Activated CD4-positive, CD25-positive, alpha-beta regulatory T cell (primary cell): Measurements from ENCODE around the gene ATXN1.
A peak's percentile ranks its signal among the peaks of the same experiment; 100 is the strongest.

Experiments used
- DNase-seq, 4 experiments: peaks; one replicate each; lab custom pipeline; 2025; lab: John Stamatoyannopoulos, UW

Gene ATXN1

DNA sequence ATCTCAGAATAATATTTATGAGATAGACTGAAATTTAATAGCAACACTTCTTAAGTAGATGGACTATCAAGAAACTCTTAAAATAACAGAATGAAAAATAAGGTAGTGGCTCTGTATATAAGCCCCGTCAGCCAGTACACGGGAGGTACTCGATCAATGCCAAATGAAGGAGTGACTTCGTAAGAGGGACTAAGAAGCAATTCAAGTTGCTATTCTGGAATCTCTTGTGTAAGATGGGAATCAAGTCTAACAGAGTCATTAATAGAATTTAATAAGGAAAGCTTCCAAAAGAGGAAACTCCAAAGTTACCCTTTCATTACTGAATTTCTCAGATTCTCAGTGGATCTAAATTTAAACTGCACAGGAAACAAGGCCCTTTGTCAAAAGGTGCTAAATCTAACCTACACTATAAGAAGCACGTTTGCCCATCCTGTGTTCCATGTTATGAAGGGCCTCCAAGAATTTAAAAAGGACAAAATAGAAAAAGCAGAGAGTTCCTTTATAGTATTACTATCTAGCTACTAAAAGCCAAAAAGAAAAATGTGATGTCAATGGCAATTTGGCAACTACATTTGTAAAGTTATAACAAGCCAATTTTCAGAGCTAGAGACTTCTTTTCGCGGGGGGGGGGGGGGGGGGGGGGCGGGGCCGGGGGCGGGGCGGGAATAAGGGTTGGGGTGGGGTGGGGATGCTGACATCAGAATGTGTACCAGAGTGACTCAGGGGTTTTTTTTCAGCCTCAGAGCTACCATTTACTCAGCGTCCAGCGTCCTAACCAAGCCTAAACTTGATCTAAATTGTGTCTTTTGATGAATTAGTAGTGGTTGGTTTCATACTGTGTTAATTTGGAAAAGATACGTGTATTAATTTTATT lies 322.3 kb downstream of the ATXN1 start:
- no peak for DNase-seq

DNA sequence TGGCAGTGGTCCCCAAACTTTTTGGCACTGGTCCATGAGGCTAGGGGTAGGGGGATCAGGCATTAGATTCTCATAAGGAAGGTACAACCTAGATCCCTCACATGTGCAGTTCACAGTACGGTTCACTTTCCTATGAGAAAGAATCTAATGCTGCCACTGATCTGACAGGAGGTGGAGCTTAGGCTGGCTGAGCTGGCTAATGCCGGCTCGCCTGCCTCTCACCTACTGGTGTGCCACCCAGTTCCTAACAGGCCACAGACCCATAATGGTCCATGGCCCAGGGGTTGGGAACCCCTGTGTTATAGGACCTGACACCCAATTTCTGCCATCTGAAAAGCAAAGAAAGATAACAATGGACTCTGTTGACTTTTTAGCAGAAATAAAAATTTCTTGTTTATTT lies 323.3 kb downstream of the ATXN1 start:
- peak in 2 of 4 experiments; percentile 8 to 23 for DNase-seq

DNA sequence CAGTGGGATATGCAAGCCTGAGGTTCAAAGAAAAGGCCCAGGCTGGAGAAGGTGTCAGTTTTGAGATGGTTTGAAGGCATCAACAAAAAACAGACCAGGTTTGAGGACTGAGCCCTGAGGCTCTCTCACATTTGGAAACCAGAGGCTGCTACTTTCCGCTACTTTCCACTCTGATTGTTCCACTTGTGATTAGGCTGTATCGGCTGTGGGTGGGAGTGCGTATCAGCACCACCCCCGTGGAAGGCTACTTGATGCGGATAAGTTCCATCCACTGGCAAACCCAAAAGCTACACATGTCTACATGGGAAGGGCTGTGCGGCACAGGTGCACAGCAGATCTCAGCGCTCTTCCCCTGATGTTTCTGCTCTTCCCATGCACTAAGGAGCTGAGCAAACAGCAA lies 324.2 kb downstream of the ATXN1 start:
- peak in 1 of 4 experiments; percentile 9 for DNase-seq

DNA sequence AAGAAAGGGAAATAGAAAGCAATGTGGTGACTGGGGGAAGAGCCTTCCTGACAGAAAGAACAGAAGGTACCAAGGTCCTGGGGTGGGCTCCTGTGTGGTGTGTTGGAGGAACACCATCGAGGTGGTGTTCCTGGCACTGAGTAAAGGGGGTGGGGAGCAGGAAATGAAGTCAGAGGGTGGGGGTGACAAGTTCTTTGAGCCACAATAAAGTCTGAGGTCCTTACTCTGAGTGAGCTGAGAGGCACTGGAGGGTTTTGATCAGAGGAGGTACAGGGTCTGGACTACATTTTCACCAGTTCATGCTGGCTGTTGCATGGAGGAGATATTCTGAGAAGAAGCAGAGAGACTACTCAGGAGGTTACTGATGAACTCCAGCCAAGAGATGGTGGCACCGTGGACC lies 324.7 kb downstream of the ATXN1 start:
- peak in 2 of 4 experiments; percentile 15 to 16 for DNase-seq

DNA sequence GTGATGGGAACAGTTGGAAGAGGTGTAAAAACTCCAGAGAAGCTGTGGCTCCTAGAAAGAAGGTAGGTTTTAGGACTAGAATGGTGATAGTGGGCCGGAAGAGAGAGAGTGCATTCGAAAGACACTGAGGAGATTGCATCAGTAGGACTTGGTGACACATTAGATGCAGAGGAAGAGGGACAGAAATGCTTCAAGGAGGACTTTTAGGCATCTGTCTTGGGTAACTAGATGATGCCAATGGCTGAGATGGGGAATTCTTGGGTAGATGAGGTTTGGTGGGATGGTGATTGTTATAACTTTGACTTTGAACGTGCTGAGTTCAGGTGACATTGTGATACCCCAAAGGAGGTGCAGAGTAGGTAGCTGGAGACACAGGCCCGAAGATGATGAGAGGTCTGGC lies 326.4 kb downstream of the ATXN1 start:
- DNase-seq = no peak

DNA sequence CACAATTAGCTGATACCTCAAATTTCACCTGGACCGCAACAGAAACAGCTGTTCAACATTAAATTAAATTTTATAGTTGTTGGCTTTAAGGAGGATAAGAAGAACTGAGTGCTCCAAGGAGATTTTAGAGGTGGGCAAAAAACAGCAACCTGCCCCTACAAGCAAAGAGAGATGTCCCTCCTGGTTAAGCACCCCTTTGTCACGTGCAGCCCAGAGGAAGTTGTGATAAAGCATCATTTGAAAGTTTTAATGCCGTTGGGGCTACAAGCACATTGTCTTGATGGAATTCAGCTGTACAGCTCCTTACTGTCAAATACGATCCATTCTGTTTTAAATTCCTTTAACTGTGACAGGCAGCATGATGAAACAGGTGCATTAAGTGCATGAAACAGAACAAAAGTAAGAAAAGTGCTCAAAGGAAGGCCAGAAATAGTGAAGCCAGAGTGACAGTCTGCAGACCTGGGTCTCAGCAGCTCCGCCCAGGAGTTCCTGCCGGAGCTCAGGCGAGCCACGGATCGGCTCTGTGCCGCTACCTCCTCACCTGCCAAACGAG lies 327.8 kb downstream of the ATXN1 start:
- DNase-seq = no peak

DNA sequence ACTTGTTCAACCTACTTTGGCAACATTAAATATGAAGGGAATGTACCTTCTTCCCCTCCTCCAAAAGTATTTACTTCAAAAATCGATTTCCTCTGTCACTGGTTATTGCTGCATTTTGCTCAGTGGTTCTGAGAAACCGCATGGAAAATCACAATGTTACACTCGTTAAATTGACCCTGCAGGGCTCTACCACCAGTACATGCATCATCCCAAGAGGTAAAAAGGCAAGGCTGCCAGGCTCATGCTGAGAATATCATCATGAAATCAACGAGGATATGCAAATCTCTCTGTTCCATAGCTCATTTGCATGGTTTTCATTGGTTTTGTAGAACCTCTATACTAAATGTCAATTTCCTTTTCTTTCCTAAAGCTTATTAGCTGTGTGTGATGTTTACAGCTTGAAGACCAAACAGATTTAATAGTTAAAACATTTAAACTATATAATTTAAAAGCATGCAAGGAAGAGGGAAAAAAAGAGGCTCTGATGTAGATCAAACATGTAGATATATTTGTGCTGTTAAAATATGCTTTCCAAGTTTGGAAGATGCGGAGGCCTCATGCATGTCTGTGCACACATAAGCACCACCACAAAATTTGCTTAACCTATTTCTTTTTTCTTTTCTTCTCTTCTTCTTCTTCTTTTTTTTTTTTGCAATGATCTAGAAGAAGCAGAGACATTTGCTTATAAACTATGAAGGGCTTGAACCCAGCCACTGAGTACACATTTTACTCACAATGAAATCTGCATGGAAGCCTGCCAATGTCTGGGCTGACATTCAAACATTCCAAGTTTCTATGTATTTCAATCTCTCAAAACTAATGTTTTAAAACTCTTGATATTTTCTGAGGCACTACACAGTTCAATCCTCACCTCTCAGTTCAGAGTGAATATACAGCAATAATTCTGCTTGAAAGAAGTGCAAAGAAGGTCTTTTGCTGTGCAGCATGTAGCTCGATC lies 328.9 kb downstream of the ATXN1 start:
- no peak for DNase-seq

DNA sequence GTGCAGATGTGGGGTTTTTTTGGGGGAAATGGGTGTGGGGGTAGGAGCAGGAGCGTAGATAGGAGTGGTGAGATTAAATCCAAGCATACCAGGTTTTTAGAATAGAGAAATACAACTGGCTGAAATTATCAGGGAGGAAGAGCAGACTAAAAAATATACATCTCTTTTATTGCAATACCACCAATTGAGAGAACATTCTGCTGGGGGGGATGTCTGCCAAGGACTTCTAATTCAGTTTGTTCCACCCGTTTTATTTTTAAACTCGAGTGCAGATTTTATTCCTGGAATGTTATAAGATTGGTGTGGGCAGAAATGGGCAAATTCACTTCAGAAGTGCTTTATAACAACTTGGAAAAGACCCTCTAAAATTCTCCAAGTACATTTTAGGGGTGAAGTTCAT lies 330.2 kb downstream of the ATXN1 start:
- no peak for DNase-seq

DNA sequence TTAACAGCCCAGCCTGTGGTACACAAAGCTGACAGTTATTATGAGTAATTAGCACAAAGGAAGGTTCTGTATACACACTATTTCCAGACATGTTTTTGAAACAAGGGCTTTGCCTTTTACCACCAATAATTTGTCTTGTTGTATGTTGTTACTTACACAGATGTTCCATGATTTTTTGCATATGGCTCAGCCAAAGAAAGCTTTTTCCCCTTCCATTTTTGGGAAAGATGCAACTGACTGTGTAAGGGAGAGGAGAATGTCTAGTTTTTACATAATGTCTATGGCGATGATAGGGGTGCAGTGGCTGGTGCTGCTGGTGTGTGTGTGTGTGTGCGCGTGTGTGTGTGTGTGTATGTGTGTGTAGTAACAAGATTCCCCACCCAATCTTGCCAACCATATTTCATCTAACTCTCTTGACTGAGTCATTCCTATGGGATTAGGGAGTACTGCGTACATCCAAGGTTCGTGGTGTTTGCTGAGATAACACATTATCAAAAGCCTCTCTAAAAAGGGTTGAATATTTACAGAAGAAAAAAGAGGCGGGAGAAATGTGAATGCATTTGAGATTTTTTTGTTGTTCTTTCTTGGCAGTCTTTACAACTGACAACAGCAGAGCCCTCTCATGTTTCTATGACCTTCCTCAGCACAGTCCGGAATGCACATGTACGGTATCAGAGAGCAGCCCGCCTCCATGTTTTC lies 330.7 kb downstream of the ATXN1 start:
- no peak for DNase-seq

DNA sequence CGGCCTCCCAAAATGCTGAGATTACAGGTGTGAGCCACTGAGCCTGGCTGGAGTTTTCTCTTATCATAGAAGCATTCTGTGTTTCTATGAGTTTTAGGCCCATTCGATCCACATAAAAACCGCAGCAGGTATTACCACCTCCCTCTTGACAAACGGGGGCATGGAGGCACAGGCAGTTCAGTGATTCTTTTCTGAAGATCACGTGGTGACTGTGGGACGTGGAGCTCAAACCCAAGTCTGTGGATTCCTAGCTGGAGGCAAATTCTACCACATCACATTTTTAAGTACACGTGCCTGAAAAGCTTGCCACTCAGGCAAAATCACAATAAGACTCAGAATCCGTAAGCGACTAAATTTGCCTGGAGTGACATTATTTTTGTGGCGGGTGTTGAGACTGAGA lies 331.6 kb downstream of the ATXN1 start:
- no peak for DNase-seq

DNA sequence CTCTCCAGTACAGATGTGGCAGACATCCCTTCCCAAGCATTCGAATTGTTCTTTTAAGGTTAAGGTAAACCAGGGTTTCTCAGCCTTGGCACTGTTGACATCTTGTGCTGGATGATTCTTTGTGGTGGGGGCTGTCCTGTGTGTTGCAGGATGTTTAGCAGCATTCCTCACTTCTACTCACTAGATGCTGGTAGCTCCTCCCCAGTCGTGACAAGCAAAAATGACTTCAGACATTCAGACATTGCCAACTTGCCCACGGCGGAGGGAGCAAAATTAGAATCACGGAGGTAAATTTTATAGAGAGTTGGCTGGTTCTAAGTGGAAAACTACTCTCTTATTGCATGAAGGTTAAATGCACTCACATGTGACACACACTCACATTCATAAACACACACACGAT lies 334.1 kb downstream of the ATXN1 start:
- no peak for DNase-seq

DNA sequence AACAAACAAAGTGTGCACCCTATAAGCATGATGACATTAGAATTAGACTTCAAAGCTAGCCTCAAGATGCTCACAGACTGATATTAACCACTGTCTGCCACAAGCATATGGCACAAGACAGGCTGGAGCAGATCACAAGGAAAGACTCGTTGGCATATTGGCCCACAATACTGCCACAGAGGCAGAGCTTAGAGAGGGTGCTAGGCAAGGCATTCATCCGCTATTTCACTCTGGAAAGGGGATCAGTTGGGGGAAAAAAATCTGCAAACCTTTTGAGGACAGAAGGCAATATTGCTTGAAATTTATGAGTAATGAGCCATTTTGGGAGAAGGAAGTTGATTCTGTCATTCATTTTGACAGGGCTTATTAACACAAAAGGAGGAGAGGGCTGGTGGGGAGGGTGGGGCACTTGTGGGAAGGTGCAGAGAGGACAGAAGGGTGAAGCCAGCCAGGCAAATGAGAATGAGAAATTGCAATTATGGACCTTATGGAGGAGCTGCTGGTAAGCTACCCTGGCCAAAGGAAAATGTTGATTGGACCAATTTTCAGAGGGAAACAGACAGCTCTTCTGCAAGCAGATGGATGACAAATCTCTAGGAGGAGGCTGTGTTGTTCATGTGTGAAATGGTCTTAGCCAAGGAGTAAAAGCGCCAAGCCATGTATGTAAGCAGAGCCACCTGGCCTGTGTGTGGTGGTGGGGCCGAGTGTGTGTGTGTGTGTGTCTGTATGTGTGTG lies 335.2 kb downstream of the ATXN1 start:
- no peak for DNase-seq

DNA sequence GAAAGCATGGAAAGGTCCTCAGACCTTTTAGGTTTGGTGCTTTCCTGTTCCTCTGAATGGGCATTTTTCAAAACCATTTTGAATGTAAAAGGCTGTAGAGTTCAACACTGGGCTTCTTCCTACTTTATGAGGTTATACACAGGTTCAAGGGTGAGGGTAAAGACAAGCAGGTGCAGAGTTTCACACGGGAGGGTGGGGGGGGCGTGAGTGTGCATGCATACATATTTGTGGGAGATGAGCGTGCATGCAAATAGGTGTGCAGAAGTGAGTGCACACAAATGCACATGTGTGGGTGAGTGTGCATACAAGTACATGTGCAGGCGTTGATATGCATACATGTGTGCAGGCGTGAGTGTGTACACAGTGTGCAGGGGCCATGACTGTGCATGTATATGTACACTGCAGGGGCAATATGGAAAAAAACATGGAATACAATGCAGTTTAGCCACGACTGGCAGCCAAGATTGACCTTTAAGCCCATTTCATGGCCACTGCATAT lies 339.7 kb downstream of the ATXN1 start:
- DNase-seq = no peak

DNA sequence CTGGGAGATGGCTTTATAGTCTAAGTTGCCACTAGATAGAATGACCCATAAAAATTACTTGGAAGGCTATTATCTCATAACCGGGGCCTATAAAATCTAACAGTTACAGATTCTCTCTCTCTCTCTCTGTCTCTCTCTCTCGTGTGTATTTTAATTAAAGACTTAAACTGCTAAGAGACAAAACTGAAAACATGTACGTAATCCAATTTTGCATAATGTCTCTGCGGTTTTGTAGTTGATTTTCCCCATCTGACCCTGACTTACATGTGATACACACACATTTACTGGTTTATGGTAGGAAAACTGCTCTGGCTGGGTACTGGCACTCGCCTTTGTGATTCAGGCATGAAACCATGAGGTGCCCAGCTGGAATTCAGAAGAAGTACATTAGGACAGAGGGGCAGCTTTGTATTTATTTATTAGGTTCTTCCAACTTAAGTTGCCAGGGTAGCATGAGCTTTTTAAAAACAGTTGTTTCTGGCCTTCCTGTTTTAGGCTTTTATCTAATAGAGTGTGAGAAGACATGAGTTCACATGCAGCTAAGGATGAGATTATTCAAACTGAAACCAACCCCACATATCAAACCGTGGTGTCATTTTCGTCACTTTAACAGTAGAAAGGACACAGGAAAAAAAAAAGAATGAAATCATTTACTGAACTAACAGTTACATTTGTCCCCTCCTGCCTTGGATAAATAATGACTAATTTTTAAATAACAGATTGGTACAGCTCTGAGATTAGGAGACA lies 340.4 kb downstream of the ATXN1 start:
- DNase-seq = no peak

DNA sequence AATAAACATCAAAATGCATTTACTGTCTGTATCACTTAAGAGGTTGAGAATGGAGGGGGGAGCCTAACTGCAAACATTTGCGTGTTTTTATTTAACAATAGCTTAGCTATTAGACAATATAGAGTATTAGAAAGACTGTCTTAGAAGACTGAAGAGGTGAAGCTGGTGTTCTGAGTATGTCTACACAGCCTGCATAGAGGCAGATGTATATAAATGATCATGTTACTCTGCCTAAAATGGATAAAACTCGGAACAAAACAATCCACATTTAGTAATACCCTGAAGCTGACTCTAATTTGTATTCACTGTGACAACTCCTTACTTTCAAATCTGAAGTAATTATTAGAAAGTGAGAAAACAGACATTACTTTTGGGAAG lies 340.9 kb downstream of the ATXN1 start:
- DNase-seq = no peak

DNA sequence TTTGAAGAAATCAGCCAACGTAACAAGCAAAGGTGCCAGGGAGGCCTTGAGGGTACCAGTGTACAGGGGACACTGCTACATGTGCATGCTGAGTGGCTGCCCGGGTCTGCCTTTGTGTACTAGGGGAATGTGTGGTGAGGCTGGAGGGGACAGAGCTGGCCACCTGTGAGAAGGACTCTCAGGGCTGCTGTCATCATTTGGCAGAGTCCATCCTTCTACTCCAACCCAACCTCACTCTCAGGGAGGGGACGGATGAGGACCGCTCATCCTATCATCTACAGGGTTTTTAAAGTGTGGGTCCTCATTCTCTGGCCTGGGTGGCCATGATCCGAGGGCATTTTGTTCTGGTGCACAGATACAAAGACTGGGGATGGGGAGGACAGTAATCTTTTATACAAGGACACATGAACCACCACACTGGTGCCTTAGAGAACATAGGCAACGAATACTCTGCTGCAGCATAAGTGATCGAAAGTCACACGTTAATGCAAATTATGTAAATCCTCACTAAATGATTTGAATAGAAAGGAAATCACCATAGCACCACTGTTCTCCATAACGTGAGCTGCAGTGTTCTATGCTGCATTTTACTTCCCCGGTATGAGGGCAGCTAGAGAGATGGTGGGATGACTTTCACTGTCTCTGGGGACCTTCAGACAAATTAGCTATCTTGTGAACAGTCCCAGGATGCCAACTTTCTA lies 341.5 kb downstream of the ATXN1 start:
- no peak for DNase-seq

DNA sequence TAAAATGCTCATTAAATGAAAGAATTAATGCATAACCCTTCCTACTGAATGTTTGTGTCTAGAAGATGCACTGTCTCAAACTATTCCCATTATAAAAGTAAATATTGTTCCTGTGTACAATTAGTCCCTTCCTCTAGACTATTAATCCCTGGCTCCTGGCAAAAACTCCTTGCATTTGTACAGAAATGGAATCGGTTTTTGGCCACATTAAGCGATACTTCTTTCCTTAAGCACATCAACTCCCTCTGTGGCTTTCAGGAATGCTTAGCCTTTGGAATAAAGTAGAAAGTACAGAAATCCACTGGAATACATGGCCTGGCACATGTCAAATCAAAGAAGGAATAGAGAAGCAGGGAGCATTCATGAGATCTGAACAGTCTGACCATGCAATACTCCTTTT lies 343.1 kb downstream of the ATXN1 start:
- no peak for DNase-seq

DNA sequence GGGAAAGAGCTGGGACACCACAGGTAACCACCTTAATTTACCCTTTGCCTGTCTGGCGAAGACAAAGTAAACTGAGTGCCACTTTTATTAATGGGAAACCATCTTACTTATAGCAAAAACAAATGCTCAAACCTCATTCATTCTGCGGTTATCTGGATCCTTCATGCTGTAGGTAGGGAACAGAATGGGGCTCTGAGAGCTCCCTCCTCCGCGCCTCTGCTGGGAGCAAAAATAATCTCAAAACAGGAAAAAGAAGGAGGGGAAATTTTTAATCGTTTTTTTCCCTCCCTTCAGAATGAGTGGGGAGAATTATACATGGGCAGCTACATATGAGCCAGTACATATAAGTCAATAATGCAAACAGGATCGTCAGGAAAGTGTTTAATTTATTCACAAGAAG lies 345.6 kb downstream of the ATXN1 start:
- no peak for DNase-seq

DNA sequence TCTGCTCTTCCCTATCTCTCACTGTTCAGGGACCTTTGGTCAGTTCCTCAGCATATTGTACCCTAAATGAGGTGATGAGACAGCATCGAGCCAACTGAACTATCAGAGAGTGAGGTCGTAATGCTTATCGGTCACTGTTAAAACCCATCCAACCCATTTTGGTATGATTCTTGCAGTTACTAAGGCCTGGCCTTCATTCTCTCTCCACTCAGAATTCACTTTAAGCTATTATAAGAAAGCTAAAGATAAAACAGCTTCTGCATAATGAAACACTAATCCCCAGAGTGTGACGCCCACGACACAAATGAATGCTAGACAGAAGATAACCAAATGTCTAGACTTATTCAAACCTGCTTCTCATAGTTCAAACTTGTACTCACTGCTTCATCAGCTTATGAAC lies 347.1 kb downstream of the ATXN1 start:
- DNase-seq = no peak

DNA sequence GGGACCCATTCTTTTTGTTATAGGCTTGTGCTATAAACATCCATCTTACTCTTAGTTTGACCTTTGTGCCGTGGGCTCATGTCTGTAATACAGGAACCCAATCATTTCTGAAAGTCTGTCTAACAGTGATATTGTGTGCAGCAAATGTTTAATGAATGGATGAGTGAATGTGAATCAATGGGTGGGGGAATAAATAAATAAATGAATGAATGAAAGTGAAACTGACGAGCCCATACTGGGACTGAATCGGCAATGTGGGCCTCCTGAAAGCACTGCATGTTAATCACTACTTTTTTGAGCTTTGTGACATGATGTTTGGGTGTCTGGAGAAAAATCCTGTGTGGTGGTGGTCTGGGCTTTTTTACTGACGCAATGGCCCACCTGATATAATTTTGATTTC lies 347.9 kb downstream of the ATXN1 start:
- no peak for DNase-seq
